HEK293 (cell line): Measurements from ENCODE around the gene CASZ1.

Source experiments
- CTCF ChIA-PET: fragments of 350-600 bp; formaldehyde crosslinking; extraction: SDS; loops from one replicate; lab custom pipeline; 2021; ENCODE audit warnings: antibody characterized with exemption; lab: Yijun Ruan, JAX
- POLR2A ChIA-PET: fragments of 300-600 bp; formaldehyde crosslinking; extraction: SDS; loops from one replicate; lab custom pipeline; 2020; ENCODE audit warnings: antibody characterized with exemption, inconsistent platforms; lab: Yijun Ruan, JAX
- H3K27ac ChIP-seq: fragments of 200-500 bp; sonication (Bioruptor generic); 2 replicates; pipeline ENCODE4 v1.5.1; 2014; ENCODE audit warnings: low read depth, low read length, control low read depth, inconsistent platforms; ENCODE audit errors: extremely low read depth
- H3K36me3 ChIP-seq, 2 experiments: fragments of 200-500 bp in 1 of 2; sonication (Bioruptor generic) in 1 of 2; 1 replicate in 1 of 2; 2 replicates in 1 of 2; pipeline ENCODE4 v1.5.1; 2014 to 2017; ENCODE audit warnings: inconsistent platforms in 2 of 2, low read length in 2 of 2; ENCODE audit not compliant: control insufficient read depth in 2 of 2, insufficient read depth in 1 of 2
- H3K4me1 ChIP-seq: fragments of 200-500 bp; sonication (Bioruptor generic); 2 replicates; pipeline ENCODE4 v1.5.1; 2014; ENCODE audit warnings: mild to moderate bottlenecking, low read length, inconsistent platforms; ENCODE audit not compliant: control insufficient read depth, insufficient read depth
- H3K4me3 ChIP-seq: 2 replicates; pipeline ENCODE4 v1.5.1; 2011; ENCODE audit warnings: low read depth, mild to moderate bottlenecking, control low read depth, low read length, moderate library complexity
- H3K9me3 ChIP-seq: fragments of 200-500 bp; sonication (Bioruptor generic); 2 replicates; pipeline ENCODE4 v1.5.1; 2014; ENCODE audit warnings: low read depth, low read length, inconsistent platforms; ENCODE audit not compliant: control insufficient read depth, insufficient read depth
- KLF1 ChIP-seq: fragments of 450-650 bp; formaldehyde crosslinking; IDR thresholded peaks from 2 replicates; pipeline ENCODE4 v1.5.1; 2016; ENCODE audit warnings: missing biosample characterization, missing genetic modification characterization
- MEIS1 ChIP-seq: sonication (generic); formaldehyde crosslinking; IDR thresholded peaks from 2 replicates; pipeline ENCODE4 v1.8.1; 2022; ENCODE audit warnings: missing genetic modification reagents, mild to moderate bottlenecking, borderline replicate concordance
- PATZ1 ChIP-seq: fragments of 450-650 bp; formaldehyde crosslinking; IDR thresholded peaks from 2 replicates; pipeline ENCODE4 v1.5.1; 2016; ENCODE audit warnings: missing biosample characterization, missing genetic modification characterization
- RBAK ChIP-seq: fragments of 450-650 bp; formaldehyde crosslinking; IDR thresholded peaks from 2 replicates; pipeline ENCODE4 v1.5.1; 2016; ENCODE audit warnings: missing biosample characterization, missing genetic modification characterization
- WT1 ChIP-seq: fragments of 450-650 bp; formaldehyde crosslinking; IDR thresholded peaks from 2 replicates; pipeline ENCODE4 v1.5.1; 2016; ENCODE audit warnings: missing biosample characterization, missing genetic modification characterization
- ZBTB11 ChIP-seq: fragments of 450-650 bp; formaldehyde crosslinking; conservative IDR thresholded peaks from 2 replicates; pipeline ENCODE4 v1.5.1; 2016; ENCODE audit warnings: low read depth, missing biosample characterization, missing genetic modification characterization
- ZBTB26 ChIP-seq: fragments of 450-650 bp; formaldehyde crosslinking; optimal IDR thresholded peaks from 2 replicates; pipeline ENCODE3; 2016; ENCODE audit warnings: missing biosample characterization, mild to moderate bottlenecking, missing genetic modification characterization
- ZNF112 ChIP-seq: fragments of 450-650 bp; formaldehyde crosslinking; IDR thresholded peaks from 2 replicates; pipeline ENCODE4 v1.5.0; 2017; ENCODE audit warnings: missing biosample characterization, missing genetic modification characterization
- ZNF146 ChIP-seq: fragments of 450-650 bp; formaldehyde crosslinking; IDR thresholded peaks from 2 replicates; pipeline ENCODE4 v1.5.1; 2016; ENCODE audit warnings: missing biosample characterization, missing genetic modification characterization
- ZNF174 ChIP-seq: fragments of 450-650 bp; formaldehyde crosslinking; IDR thresholded peaks from 2 replicates; pipeline ENCODE4 v1.5.0; 2017; ENCODE audit warnings: missing biosample characterization, mild to moderate bottlenecking, missing genetic modification characterization
- ZNF202 ChIP-seq: fragments of 450-650 bp; formaldehyde crosslinking; IDR thresholded peaks from 2 replicates; pipeline ENCODE4 v1.5.1; 2016; ENCODE audit warnings: missing biosample characterization, missing genetic modification characterization, borderline replicate concordance
- ZNF391 ChIP-seq: fragments of 450-650 bp; formaldehyde crosslinking; IDR thresholded peaks from 2 replicates; pipeline ENCODE4 v1.5.1; 2016; ENCODE audit warnings: low read depth, missing biosample characterization, missing genetic modification characterization, borderline replicate concordance
- ZNF48 ChIP-seq: fragments of 450-650 bp; formaldehyde crosslinking; IDR thresholded peaks from 2 replicates; pipeline ENCODE4 v1.5.1; 2016; ENCODE audit warnings: missing biosample characterization, missing genetic modification characterization
- ZNF555 ChIP-seq: fragments of 450-650 bp; formaldehyde crosslinking; conservative IDR thresholded peaks from 2 replicates; pipeline ENCODE4 v1.5.1; 2017; ENCODE audit warnings: missing biosample characterization, mild to moderate bottlenecking, missing genetic modification characterization, inconsistent platforms
- ZNF571 ChIP-seq: fragments of 450-650 bp; formaldehyde crosslinking; IDR thresholded peaks from 2 replicates; pipeline ENCODE4 v1.5.0; 2017; ENCODE audit warnings: missing biosample characterization, missing genetic modification characterization
- ZNF670 ChIP-seq: fragments of 450-650 bp; formaldehyde crosslinking; IDR thresholded peaks from 2 replicates; pipeline ENCODE4 v1.5.1; 2016; ENCODE audit warnings: missing biosample characterization, missing genetic modification characterization, low read depth
- ZSCAN16 ChIP-seq: fragments of 450-650 bp; formaldehyde crosslinking; IDR thresholded peaks from 2 replicates; pipeline ENCODE4 v1.5.1; 2016; ENCODE audit warnings: missing biosample characterization, missing genetic modification characterization
- TF ChIP-seq, protein P1 (sequence below): fragments of 450-650 bp; formaldehyde crosslinking; IDR thresholded peaks from 2 replicates; pipeline ENCODE4 v1.5.1; 2016; ENCODE audit warnings: missing biosample characterization, missing genetic modification characterization
- TF ChIP-seq, protein P2 (sequence below): fragments of 450-650 bp; formaldehyde crosslinking; IDR thresholded peaks from 2 replicates; pipeline ENCODE4; 2016; ENCODE audit warnings: missing biosample characterization, missing genetic modification characterization
- TF ChIP-seq, protein P3 (sequence below): fragments of 450-650 bp; formaldehyde crosslinking; IDR thresholded peaks from 2 replicates; pipeline ENCODE4 v1.5.1; 2016; ENCODE audit warnings: missing biosample characterization, missing genetic modification characterization

The CASZ1 gene

GRCh38 chr1:10693152-10693496, 103.3 kb downstream of the CASZ1 start:
- H3K9me3 ChIP-seq, result no peaks in the 10 kb centered on the region
- TF ChIP-seq ZNF391 (tag by site-specific recombination) (no peak), WT1 (no peak), ZBTB26 (tag by site-specific recombination) (no peak), ZNF571 (tag by site-specific recombination) (no peak), ZNF112 (tag by site-specific recombination) (no peak), ZBTB11 (tag by site-specific recombination) (no peak), ZSCAN16 (tag by site-specific recombination) (no peak), ZNF48 (tag by site-specific recombination) (no peak), KLF1 (tag by site-specific recombination) (no peak), ZNF174 (tag by site-specific recombination) (no peak), ZNF146 (tag by site-specific recombination) (no peak), RBAK (tag by site-specific recombination) (no peak), ZNF670 (no peak), MEIS1 (CRISPR knock-in tag) (no peak), ZNF555 (no peak), ZNF202 (no peak), PATZ1 (tag by site-specific recombination) (no peak)
- TF ChIP-seq, protein P1, sequence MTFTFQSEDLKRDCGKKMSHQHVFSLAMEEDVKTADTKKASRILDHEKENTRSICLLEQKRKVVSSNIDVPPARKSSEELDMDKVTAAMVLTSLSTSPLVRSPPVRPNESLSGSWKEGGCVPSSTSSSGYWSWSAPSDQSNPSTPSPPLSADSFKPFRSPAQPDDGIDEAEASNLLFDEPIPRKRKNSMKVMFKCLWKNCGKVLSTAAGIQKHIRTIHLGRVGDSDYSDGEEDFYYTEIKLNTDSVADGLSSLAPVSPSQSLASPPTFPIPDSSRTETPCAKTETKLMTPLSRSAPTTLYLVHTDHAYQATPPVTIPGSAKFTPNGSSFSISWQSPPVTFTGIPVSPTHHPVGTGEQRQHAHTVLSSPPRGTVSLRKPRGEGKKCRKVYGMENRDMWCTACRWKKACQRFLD (tag by site-specific recombination), result no peak
- TF ChIP-seq, protein P2, sequence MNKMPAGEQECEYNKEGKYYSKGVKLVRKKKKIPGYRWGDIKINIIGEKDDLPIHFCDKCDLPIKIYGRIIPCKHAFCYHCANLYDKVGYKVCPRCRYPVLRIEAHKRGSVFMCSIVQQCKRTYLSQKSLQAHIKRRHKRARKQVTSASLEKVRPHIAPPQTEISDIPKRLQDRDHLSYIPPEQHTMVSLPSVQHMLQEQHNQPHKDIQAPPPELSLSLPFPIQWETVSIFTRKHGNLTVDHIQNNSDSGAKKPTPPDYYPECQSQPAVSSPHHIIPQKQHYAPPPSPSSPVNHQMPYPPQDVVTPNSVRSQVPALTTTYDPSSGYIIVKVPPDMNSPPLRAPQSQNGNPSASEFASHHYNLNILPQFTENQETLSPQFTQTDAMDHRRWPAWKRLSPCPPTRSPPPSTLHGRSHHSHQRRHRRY (tag by site-specific recombination), result no peak
- TF ChIP-seq, protein P3, sequence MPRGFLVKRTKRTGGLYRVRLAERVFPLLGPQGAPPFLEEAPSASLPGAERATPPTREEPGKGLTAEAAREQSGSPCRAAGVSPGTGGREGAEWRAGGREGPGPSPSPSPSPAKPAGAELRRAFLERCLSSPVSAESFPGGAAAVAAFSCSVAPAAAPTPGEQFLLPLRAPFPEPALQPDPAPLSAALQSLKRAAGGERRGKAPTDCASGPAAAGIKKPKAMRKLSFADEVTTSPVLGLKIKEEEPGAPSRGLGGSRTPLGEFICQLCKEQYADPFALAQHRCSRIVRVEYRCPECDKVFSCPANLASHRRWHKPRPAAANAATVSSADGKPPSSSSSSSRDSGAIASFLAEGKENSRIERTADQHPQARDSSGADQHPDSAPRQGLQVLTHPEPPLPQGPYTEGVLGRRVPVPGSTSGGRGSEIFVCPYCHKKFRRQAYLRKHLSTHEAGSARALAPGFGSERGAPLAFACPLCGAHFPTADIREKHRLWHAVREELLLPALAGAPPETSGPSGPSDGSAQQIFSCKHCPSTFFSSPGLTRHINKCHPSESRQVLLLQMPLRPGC (tag by site-specific recombination), result no peak
- H3K36me3 ChIP-seq, result no peaks in the 10 kb centered on the region
- H3K27ac ChIP-seq, result no peak overlapping the region
- no peak overlapping the region; the same call in 1 of the 2 replicates for H3K4me3 ChIP-seq
- POLR2A ChIA-PET, result interaction anchor here (0.7 kb wide), 2 partner anchors 365 to 901 kb away, joined by 3 to 5 read pairs; no protein-coding TSS in a partner anchor
- CTCF ChIA-PET, result interaction anchor here (0.6 to 1.5 kb wide), 7 partner anchors 11 to 176 kb away, joined by 3 to 5 read pairs (median 4); no protein-coding TSS in a partner anchor
- H3K4me1 ChIP-seq, result peaks cover 3% of the 10 kb centered on the region; the same call in 1 of the 2 replicates
